Measurements from ENCODE around the gene ZNF134. TPM values are rescaled to one million over a fixed set of nuclear protein-coding genes. Genes with fewer than 3 reads are reported as not detected.
A peak's percentile ranks its signal among the peaks of the same experiment; 100 is the strongest.

ZNF134 gene
- total and polyA plus RNA-seq, 9 of the 15 experiments (the other 6 are each of a cell fraction or from before 2014, with no cell fraction given), result 1.3 to 10.0 (median 5.7) TPM

DNA sequence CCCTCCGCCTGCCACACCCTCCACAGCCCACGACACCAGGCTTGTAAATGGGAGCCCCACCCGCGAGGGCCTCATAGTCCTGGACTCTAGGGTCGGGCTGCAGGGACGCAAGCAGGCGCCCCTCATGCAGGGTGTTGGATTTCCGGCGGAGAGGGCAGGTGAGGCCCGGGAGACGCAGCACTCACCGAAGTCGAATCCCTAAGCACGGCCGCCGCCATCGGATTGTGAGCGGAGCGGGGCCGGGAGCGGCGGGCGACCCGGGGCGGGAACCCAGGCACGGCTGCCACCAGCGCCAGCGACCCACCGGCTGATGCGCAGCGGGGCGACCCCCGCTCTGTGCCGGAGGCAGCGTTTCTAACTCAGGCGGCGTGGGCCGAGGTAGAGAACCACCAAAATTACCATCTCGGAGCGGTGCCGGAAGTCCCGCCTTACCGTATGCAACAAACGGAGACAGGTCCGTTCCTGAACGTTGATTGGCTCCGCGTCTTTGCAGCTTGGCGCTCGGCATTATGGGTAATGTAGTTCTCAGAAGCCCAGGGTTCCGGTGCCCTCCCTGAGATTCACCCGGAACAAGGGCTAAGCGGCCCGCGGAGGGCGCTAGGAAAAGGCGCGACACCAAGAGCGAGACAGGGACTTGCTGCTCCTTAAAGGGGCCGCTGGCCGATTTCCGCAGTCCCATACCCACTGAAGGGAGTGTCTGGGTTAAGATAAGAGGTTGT is 35.4 kb upstream of the ZNF134 start, which contains the start of gene ZNF416 (continued):
- TF ChIP-seq, protein P1, sequence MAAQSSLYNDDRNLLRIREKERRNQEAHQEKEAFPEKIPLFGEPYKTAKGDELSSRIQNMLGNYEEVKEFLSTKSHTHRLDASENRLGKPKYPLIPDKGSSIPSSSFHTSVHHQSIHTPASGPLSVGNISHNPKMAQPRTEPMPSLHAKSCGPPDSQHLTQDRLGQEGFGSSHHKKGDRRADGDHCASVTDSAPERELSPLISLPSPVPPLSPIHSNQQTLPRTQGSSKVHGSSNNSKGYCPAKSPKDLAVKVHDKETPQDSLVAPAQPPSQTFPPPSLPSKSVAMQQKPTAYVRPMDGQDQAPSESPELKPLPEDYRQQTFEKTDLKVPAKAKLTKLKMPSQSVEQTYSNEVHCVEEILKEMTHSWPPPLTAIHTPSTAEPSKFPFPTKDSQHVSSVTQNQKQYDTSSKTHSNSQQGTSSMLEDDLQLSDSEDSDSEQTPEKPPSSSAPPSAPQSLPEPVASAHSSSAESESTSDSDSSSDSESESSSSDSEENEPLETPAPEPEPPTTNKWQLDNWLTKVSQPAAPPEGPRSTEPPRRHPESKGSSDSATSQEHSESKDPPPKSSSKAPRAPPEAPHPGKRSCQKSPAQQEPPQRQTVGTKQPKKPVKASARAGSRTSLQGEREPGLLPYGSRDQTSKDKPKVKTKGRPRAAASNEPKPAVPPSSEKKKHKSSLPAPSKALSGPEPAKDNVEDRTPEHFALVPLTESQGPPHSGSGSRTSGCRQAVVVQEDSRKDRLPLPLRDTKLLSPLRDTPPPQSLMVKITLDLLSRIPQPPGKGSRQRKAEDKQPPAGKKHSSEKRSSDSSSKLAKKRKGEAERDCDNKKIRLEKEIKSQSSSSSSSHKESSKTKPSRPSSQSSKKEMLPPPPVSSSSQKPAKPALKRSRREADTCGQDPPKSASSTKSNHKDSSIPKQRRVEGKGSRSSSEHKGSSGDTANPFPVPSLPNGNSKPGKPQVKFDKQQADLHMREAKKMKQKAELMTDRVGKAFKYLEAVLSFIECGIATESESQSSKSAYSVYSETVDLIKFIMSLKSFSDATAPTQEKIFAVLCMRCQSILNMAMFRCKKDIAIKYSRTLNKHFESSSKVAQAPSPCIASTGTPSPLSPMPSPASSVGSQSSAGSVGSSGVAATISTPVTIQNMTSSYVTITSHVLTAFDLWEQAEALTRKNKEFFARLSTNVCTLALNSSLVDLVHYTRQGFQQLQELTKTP (IDR thresholded peaks at IDR 0.05; ENCODE audit: low read depth in 1 of 2, partially characterized antibody in 2 of 2), result peak in 1 of 2 experiments; percentile 91
- TF ChIP-seq, protein P2, sequence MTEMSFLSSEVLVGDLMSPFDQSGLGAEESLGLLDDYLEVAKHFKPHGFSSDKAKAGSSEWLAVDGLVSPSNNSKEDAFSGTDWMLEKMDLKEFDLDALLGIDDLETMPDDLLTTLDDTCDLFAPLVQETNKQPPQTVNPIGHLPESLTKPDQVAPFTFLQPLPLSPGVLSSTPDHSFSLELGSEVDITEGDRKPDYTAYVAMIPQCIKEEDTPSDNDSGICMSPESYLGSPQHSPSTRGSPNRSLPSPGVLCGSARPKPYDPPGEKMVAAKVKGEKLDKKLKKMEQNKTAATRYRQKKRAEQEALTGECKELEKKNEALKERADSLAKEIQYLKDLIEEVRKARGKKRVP (CRISPR knock-in tag; IDR thresholded peaks at IDR 0.05), result no peak
- TF ChIP-seq RAD21 (CRISPR knock-in tag; conservative IDR thresholded peaks at IDR 0.05 in 1 of 2, IDR thresholded peaks at IDR 0.05 in 1 of 2) (peak in 1 of 2 experiments; percentile 32; a peak in 2 of 4 replicates), ZNF134 (CRISPR knock-in tag; conservative IDR thresholded peaks at IDR 0.05) (no peak), ZFP1 (CRISPR knock-in tag; IDR thresholded peaks at IDR 0.05) (no peak), SMARCC2 (IDR thresholded peaks at IDR 0.05; ENCODE audit: low read depth) (no peak), MXI1 (IDR thresholded peaks at IDR 0.05; ENCODE audit: low read depth, low read length) (no peak), HLTF (IDR thresholded peaks at IDR 0.05) (no peak), CBFA2T3 (IDR thresholded peaks at IDR 0.05) (no peak), CHD2 (IDR thresholded peaks at IDR 0.05; ENCODE audit: low read depth, low read length) (peak; percentile 72), ZNF584 (CRISPR knock-in tag; IDR thresholded peaks at IDR 0.05; ENCODE audit: low read depth) (no peak), RB1 (IDR thresholded peaks at IDR 0.05; ENCODE audit: low read depth) (no peak; the same call in 1 of the 2 replicates)
- TF ChIP-seq, protein P3, sequence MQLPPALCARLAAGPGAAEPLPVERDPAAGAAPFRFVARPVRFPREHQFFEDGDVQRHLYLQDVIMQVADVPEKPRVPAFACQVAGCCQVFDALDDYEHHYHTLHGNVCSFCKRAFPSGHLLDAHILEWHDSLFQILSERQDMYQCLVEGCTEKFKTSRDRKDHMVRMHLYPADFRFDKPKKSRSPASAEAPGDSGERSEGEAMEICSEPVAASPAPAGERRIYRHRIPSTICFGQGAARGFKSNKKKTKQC (CRISPR knock-in tag; IDR thresholded peaks at IDR 0.05), result no peak
- TF ChIP-seq, protein P4, sequence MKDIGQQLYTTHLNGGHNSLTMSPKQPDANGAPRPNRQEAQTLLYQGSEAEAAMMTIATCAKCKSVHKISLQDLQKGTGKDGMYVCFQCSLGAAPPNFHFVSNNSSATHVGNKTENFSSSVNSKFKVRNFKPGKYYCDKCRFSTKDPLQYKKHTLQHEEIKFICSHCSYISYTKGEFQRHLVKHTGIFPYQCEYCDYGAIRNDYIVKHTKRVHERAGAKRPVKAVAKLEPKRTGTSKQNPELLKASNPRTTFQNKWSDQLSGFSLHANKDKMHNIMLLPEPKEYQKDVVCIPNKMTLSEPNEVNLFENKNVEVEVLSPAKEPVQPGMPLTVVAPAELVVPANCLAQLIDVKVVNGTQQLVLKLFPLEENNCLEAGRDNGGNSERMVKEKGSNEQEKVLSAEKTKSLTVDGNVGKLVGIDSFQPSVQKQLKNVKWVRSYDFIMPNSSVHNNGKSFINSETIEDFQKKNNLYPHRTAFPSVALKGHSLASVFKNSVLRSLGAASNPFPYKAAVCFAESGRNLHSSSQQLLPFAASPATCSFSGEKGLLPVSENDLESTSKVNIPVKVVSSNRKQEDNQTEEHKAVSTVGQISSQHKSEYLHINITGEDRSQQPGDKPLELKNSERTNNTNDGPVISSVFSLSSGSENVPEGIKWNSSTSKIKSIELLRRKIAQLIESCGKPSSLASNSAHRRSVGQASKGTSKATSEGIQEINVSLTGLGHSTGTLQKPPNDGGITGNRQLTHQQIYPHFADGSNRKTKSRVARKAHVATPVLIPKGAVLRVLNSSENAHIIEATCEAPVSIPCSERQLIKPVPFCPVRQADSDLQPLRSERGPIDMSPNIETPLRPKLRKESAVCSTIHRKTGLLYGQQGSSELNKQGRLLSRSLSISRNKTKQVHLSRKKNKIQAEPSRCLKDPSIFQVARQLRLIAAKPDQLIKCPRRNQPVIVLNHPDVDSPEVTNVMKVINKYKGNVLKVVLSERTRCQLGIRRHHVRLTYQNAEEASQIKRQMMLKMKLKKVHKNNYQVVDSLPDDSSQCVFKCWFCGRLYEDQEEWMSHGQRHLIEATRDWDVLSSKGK (CRISPR knock-in tag; IDR thresholded peaks at IDR 0.05), result no peak
